HUES6 (cell line): ENCODE data around the gene HAL.
"Not testable (repeated sequence)": the region's sequence is repeated elsewhere in the genome, so short reads cannot be mapped to it uniquely, and the experiment has no call there.

Experiments
- H3K27ac ChIP-seq: 2 replicates; pipeline ENCODE4 v1.7.0; 2013; ENCODE audit warnings: low read depth, mild to moderate bottlenecking, low read length, inconsistent platforms
- H3K27me3 ChIP-seq: 2 replicates; pipeline ENCODE4 v1.6.1; 2013; ENCODE audit warnings: low read length; ENCODE audit not compliant: control insufficient read depth, insufficient read depth
- H3K36me3 ChIP-seq: 2 replicates; pipeline ENCODE4 v1.6.1; 2013; ENCODE audit warnings: low read length; ENCODE audit not compliant: control insufficient read depth, insufficient read depth
- H3K4me1 ChIP-seq: 2 replicates; pipeline ENCODE4 v1.6.1; 2013; ENCODE audit warnings: low read length; ENCODE audit not compliant: control insufficient read depth, insufficient read depth
- H3K4me3 ChIP-seq: 2 replicates; pipeline ENCODE4 v1.5.1; 2013; ENCODE audit warnings: low read depth, low read length
- H3K9ac ChIP-seq: one replicate; pipeline ENCODE4 v1.6.1; 2013; ENCODE audit warnings: mild to moderate bottlenecking, low read length
- H3K9me3 ChIP-seq: 2 replicates; pipeline ENCODE4 v1.6.1; 2013; ENCODE audit warnings: low read depth, low read length; ENCODE audit not compliant: control insufficient read depth, insufficient read depth

The HAL gene

DNA sequence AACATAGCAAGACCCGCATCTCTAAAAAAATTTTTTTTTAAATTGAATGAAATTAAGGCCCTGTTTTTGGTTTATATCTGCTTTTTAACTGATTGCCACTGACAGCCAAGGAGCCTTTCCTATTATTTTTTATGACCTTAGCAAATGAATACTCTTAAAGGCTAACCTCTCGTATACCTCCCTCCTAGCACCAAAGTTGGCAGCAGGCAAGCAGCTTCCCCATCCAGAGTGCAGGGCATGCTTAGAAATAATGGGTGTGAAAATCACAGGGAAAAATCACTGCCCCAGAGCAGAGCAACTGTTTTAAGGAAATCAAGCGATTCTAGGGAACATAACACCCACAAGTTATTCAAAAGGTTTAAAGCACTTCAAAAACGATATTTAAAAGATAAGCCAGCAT, 20.7 kb downstream of the HAL start:
- Histone ChIP-seq H3K9me3 (no peaks in the 10 kb centered on the region), H3K9ac (no peak overlapping the region), H3K36me3 (no peaks in the 10 kb centered on the region), H3K4me3 (no peak overlapping the region), H3K4me1 (peaks cover 10% of the 10 kb centered on the region), H3K27me3 (no peaks in the 10 kb centered on the region), H3K27ac (no peak overlapping the region)

DNA sequence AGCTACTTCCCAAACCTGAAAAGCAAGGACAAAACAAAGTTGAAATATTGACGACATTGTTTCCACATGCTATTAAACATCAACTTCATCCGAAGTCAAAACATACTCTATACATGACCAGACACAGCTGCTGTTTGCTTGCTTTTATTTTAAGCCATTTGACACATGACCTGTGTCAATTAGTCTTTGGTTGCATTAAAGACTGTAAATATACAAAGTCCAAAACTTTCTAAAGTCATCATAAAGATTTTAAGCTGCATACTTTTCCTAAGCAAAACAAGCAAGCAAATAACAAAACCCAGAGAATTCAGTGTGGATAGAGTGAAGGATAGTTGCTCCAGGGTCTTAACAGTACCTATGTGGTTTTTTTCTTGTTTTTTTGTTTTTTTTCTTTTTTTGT, 21.8 kb downstream of the HAL start:
- Histone ChIP-seq H3K9ac (no peak overlapping the region), H3K36me3 (no peaks in the 10 kb centered on the region), H3K9me3 (no peaks in the 10 kb centered on the region), H3K4me1 (peaks cover 12% of the 10 kb centered on the region), H3K4me3 (no peak overlapping the region), H3K27me3 (no peaks in the 10 kb centered on the region), H3K27ac (no peak overlapping the region)

DNA sequence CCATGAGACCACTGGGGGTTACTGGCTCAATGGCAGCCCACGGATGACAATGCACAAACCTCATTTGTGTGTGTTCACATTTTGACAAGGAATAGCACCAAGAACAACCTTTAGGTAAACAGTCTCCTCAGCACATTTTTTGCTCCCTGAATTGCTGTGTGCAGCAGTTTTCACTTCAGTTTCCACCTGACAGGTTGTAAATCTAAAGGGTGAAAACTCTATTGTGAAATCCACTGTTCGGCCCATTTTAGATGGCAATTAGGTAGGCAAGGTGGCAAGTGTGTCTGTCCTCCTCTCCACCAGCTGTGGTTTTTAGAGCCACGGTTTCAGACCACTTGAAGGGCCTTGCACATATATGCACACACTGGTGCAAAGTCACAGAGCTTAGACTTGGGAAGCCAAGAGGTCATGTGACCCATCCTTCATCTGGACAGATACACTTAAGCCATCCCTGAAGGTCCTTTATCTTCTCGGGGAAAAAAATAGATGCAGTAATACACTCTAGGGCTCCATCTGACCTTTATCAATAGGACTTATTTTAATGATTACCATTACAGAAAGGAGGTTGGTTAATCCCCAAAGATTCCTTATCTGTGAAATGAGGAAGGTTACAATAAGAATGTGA, 23.2 kb downstream of the HAL start:
- Histone ChIP-seq H3K27me3 (no peaks in the 10 kb centered on the region), H3K9me3 (no peaks in the 10 kb centered on the region), H3K27ac (no peak overlapping the region), H3K9ac (no peak overlapping the region), H3K36me3 (no peaks in the 10 kb centered on the region), H3K4me3 (no peak overlapping the region), H3K4me1 (peaks cover 12% of the 10 kb centered on the region)

DNA sequence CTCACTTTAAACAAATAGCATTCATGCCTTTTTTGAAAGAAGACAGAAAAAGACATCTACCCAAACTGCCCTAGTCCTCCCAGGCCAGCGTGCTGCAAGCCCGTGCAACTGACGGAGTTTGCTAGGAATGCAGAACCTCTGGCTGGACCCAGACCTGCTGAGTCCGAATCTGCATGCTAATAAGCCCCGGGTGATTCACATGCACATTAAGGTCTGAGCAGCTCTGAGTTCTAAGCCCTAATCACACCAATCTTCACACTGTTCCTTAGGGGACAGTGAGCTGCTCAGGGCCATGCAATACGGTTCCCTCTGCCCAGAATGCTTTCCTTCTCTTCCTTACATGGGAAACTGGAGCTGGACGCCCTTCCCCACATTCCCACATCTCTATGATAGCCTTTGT, 25.2 kb downstream of the HAL start:
- Histone ChIP-seq H3K9ac (no peak overlapping the region), H3K4me3 (no peak overlapping the region)

DNA sequence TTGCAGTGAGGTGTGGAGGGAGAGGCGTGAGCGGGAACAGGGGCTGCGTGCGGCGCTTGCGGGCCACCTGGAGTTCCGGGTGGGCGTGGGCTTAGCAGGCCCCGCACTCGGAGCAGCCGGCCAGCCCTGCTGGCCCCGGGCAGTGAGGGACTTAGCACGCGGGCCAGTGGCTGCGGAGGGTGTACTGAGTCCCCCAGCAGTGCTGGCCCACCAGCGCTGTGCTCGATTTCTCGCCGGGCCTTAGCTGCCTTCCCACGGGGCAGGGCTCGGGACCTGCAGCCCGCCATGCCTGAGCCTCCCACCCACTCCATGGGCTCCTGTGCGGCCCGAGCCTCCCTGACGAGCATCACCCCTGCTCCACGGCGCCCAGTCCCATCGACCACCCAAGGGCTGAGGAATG, 27.0 kb downstream of the HAL start:
- not testable (repeated sequence) for H3K9me3 ChIP-seq, H3K27me3 ChIP-seq, H3K4me3 ChIP-seq, H3K4me1 ChIP-seq, H3K27ac ChIP-seq, H3K36me3 ChIP-seq, H3K9ac ChIP-seq

More for the DNA sequence above, 25.2 kb downstream of the HAL start:
- no peaks in the 10 kb centered on the region for H3K27me3 ChIP-seq
- no peaks in the 10 kb centered on the region for H3K36me3 ChIP-seq
- H3K9me3 ChIP-seq = no peaks in the 10 kb centered on the region
- H3K4me1 ChIP-seq = peaks cover 5% of the 10 kb centered on the region
- no peak overlapping the region for H3K27ac ChIP-seq

DNA sequence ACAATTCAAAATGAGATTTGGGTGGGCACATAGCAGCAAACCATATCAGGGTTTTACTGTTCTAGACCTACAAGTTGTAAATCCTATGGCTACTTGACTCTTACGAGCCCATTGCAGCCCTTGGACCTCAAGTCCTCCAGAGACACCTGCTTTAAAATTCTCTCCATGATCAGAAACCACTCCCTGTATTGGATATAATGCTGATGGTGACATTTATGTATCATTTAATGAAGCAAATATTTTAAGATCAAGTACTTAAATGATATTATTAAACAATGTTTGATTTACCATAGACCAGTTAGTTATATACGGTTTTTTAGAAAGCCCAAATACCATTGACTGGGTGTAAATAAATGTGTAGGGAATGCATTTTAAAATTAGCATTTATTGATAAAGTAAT, 28.8 kb downstream of the HAL start:
- Histone ChIP-seq H3K9me3 (no peaks in the 10 kb centered on the region), H3K27me3 (no peaks in the 10 kb centered on the region), H3K27ac (no peak overlapping the region), H3K9ac (no peak overlapping the region), H3K4me3 (no peak overlapping the region), H3K4me1 (peaks cover 5% of the 10 kb centered on the region), H3K36me3 (no peaks in the 10 kb centered on the region)

DNA sequence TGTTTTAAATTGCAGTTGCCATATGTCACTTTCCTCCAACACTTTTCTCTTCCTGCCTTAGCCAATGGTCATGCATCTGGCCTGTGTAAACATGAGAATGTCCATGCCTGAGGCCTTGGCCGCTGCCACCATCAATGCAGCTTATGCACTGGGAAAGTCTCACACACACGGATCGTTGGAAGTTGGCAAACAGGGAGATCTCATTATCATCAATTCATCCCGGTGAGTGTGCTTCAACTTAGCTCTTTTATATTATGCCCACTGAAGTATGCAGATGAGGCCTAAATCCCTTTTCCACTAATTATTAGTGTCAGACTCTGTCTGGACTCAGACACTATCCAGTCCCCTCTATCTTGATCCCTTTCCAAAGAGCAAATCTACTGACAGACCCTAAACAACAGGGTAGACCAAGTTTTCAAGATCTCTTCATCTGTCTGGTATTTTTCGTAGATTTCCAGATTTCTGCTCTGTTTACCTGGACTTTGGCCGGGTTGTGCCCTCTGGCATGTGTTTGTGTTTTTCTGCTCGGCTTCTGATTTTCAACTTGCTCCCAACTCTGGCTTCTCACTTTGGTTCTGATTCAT, 29.8 kb downstream of the HAL start:
- H3K27me3 ChIP-seq = no peaks in the 10 kb centered on the region
- H3K9me3 ChIP-seq = no peaks in the 10 kb centered on the region
- no peak overlapping the region for H3K9ac ChIP-seq
- H3K27ac ChIP-seq = no peak overlapping the region
- no peak overlapping the region for H3K4me3 ChIP-seq
- H3K36me3 ChIP-seq = no peaks in the 10 kb centered on the region
- peaks cover 5% of the 10 kb centered on the region for H3K4me1 ChIP-seq

DNA sequence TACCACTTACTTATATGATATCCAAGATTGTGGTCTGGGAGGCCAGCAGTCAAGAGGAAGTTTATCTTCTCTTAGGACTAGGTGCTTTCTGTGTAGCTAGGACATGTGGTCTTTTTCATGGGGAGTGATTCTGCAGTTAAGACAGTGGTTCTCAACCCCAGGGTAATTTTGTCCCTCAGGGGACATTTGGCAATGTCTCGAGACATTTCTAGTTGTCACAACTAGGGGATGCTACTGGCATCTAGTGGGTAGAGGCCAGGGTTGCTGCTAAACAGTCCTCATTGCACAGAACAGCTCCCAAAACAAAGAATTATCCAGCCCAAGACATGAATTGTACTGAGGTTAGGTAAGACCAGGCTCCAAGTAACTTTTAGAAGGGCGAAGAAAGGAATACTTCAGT, 33.0 kb downstream of the HAL start:
- Histone ChIP-seq H3K9ac (no peak overlapping the region), H3K36me3 (no peaks in the 10 kb centered on the region), H3K4me1 (no peaks in the 10 kb centered on the region), H3K27me3 (no peaks in the 10 kb centered on the region), H3K9me3 (no peaks in the 10 kb centered on the region), H3K4me3 (no peak overlapping the region), H3K27ac (no peak overlapping the region)

DNA sequence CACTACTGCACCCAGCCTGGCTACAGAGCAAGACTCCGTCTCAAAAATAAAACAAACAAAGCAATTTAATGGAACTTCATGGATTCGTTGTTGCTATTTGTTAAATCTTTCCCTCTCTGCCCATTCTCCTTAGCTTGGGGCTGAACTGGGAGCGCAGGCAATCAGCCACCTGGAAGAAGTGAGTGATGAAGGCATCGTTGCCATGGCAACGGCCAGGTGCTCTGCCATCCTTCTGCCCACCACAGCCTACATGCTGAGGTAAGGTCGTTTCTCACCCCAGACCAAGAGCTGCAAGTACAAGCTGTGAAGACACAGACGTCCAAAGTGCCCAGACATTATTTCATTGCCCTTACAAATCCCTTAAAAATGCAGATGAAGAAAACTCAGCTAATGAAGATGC, 33.9 kb downstream of the HAL start:
- Histone ChIP-seq H3K27ac (no peak overlapping the region), H3K9ac (no peak overlapping the region), H3K27me3 (no peaks in the 10 kb centered on the region), H3K36me3 (no peaks in the 10 kb centered on the region), H3K4me1 (no peaks in the 10 kb centered on the region), H3K9me3 (no peaks in the 10 kb centered on the region), H3K4me3 (no peak overlapping the region)

DNA sequence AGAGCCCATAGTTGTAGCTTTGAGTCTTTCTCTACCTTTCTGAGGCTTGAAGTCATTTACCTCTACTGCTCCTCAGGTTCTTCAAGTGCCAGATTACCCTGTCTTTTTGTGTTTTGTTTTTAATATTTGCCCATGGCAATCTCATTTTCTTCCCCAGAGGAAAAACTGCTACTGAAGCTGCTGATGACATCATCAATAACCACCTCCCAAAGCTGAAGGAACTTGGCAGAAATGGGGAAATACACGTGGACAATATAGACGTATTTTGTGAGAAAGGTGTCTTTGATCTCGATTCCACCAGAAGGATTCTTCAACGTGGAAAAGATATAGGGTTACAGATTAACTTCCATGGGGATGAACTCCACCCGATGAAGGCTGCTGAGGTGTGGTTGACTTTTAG, 35.9 kb downstream of the HAL start:
- Histone ChIP-seq H3K4me1 (no peaks in the 10 kb centered on the region), H3K36me3 (no peaks in the 10 kb centered on the region), H3K27ac (no peak overlapping the region), H3K4me3 (no peak overlapping the region), H3K9me3 (no peaks in the 10 kb centered on the region), H3K27me3 (no peaks in the 10 kb centered on the region), H3K9ac (no peak overlapping the region)

DNA sequence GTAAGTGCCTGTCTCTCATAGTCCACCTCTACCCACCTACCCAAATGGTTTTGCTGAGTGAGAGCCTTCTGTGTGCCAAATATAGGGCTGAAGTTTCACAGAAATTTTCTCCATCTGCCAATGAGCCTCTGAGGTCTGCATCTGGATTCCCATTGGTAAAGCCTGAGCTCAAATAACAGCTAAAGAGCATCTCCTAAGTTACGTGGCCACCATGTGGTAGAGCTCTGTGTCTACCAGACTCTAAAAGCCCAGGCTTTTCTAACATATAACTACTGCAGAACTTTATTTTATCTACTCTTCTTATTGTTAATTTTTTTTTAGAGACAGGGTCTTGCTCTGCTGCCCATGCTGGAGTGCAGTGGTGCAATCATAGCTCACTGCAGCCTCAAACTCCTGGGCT, 37.0 kb downstream of the HAL start:
- Histone ChIP-seq H3K4me1 (no peaks in the 10 kb centered on the region), H3K36me3 (no peaks in the 10 kb centered on the region), H3K27me3 (no peaks in the 10 kb centered on the region), H3K9ac (no peak overlapping the region), H3K9me3 (no peaks in the 10 kb centered on the region), H3K27ac (no peak overlapping the region), H3K4me3 (no peak overlapping the region)
